Pons (tissue), 1 donor: ENCODE results near the gene USH2A.

Experiments
- DNase-seq: peaks from one replicate; pipeline ENCODE4 v3.0.0-alpha.2; 2016; ENCODE audit warnings: low spot score

Gene USH2A

DNA sequence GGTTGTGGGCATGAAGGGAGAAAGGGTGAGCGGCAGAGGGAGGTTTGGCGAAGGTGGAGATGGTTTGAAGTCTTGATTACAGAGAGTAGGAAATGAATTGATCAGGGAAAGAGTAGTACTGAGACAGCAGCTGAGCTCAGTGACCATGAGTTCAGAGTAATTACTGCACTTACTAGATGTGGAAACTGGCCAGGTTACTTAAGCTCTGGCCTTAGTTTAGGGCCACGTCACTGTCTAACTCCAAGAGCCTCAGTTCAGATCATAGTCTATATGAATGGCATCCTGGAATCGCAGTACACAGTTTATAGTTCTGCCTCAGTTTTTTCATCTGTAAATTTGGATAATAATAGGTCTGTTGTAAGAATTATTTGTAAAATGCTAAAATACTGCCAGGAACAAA lies 778.1 kb downstream of the USH2A start:
- DNase-seq = no peak

DNA sequence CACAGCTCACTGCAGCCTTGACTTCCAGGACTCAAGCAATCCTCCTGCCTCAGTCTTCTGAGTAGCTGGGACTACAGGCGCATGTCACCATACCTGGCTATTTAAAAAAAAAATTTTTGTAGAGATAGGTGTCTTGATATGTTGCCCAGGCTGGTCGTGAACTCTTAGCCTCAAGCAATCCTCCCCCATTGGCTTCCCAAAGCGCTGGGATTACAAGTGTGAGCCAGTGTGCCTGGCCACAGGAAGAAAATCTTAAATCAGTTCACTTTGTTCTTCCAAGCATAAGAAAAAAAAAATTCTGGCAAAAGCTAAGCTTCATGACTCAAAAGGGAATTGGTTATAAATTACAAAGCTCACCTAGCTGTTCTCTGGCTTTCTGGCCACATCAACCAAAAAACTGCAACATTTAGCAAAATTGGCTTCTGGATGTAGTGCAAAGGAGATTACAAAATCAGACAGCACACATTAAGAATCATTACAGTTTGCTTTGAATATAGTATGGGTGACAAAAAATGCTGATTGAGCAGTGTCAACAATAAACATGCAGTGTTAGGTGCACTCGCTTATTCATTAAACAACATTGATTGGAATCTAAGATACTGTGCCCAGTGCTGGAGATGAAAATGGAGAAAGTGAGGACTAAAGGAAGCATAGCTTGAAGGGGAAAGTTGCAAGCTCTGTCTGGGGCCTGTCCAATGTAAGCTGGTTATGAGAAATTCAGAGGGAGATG lies 779.5 kb downstream of the USH2A start:
- no peak for DNase-seq

DNA sequence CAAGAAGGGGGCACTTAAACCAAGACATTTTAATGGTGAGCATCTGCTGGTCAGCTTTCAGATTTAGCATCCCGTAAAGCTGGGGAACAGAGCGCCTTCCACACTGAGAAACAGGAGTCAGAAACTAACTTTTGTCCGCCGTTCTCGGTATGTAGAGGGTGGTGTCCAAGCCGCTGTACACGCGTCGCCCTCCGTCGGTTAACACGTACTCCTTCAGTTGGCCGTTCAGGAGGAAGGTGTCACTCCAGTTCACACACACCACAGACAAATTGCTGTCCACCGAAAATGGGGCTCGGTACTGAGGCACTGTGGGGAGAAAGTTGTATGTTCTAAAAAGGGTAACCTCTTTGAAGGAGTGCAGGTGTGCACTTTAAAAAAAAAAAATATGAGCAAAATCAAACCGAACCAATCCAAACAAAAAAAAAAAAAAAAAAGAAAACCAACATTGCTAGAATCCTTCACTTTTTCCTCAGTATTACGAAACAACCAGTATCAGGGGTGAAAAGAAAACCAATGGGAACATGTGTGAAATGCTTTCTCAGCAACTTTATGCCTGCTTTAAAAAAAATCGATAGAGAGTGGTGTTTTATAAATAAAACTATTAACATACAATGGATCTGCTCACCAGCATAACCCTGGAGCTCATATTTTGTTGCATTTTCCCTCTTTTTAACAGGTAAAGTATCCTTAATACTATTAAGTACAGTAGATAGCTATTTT lies 782.7 kb downstream of the USH2A start:
- no peak for DNase-seq

DNA sequence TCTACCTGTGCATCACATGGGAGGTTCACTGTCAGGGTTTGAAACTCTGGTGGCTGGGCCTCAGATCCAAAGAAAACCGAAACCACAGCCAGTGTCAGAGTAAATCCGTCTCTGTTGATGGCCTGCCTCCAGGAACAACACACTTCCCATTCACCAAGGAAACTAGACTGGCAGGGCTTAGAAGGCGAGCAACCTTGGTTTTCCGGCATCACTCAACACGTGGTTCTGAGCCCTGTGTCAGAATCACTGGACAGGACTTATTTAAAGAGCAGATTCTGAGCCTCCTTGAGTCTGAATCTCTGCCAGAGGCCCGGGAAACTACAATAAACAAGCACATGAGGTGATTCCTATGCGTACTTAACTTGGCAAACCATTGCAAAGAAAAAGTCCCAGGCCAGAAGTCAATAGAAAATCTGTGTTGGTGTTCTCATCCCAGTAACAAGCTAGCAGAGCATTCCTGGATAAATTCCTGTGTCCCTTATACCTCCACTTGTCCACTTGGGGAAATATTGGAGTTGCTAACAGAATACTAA lies 786.1 kb downstream of the USH2A start:
- DNase-seq = peak; percentile 41

DNA sequence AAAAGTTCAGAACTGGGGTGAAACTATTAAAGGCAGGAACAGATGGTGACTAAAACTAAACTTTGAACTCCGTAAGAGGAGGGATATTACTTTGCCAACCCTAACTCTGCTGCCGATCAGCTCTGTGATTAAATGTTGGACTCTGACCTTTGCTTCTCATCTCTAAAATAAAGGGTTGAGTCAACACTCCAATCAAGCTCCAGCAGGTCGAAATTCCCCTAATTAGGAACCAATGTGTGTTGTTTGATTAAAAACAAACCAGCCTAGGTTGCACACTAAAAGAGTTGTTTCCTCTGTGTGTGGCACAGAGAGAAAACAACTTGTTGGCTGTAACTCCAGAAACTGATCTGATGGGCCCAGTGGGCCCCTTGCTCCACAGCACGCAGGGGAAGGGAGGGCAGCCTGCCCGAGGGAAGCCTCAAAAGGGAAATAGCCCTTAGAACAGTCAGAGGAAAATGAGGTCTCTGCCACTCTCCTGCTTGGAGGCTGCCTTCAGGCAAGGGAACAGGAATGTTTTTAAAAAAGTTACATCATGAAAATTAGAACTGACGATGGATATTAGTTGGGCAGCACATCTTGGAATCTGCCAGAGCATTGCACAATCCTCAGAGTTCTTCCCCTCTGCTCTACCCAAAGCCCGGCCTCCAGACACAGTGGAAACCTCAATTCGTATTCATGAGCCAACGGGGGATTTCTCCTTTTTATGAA lies 786.8 kb downstream of the USH2A start:
- DNase-seq = no peak

DNA sequence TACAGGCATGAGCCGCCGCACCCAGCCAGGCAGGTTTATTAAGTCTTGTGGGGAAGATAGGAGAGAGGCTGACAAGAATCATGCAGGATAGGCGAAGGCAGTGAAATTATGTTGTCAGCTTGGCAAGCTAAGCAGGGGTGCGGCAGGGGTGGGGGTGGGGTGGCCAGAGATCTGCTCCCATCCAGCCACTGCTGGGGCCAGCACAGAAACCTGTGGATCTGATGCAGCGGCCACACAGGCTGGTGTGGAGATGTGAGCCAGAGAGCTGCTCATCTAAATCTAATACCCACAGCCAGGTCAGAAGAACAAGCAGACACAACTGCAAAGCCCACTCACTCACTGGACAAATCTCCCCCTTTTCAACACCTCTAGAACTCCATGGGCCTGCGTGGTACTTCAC lies 787.4 kb downstream of the USH2A start:
- no peak for DNase-seq

DNA sequence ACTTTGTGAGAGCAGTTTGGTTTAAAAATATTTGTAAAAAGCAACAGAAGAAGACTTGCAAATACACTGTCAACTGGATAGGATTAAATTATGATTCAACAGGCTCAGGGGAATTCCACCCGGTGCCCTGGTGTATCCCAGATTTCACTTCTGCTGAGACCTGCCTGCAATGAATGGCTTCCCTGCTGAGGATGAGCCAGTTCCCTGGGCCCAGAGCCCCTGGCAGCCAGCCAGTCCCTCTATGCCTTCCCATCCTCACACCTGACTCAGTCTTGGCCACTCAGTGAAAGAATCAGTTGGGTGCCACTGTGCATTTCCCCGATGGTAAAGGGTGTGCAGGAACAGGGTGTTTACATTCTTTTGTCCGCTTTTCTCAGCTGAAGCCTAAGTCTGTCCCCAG lies 791.8 kb downstream of the USH2A start:
- no peak for DNase-seq

DNA sequence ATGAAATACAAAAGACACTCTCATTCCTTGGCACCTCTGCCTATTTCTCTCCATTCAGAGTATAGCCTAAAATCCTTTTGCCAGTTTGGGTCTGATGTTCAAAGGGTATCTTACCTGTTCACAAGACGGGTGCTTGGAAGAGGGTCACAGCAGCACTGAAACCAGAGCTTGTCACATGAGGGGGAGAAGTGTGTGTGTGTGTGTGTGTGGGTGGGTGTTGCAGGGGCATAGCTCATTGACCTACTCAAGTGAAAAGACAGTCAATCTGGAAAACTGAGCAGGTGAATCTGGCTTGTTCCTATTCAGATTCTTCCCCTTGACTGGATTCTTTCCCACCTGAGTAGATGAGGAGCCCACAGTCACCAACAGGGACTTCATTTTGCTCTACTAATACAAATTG lies 792.2 kb downstream of the USH2A start:
- DNase-seq = no peak

DNA sequence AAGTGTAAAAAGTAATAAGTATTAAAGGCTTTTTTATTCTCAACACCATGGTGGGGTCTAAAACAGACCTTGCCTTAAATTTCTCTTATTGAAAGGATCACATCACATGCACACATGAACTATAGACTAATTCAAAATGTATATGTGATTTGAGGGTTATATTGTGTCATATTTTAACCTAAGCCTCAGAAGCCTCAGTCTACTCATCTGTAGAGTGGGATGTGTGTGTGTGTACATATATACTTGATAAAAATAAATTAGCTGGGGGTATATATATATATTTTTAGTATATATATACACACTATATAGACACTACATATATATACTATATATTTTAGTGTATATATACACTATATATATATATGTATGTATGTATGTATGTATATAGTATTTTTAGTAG lies 797.3 kb downstream of the USH2A start:
- DNase-seq = no peak

DNA sequence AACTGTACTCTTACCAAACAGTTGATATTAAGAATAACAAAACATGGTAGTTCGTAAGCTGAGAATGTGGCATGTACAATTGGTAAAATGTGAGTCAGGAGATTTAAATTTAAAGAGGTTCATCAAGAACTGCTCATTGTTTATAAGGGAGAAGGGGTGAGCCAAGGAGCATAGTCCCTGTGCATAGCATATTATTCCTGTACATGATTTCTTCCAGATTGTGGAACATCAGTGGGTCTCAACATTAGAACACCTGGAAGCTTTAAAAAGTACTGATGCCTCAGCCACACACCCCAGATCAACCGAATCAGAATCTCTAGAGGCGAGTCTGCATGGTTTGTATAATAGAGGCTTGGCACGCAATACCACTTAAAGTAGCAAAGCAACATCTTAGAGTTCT lies 800.1 kb downstream of the USH2A start:
- DNase-seq = no peak

DNA sequence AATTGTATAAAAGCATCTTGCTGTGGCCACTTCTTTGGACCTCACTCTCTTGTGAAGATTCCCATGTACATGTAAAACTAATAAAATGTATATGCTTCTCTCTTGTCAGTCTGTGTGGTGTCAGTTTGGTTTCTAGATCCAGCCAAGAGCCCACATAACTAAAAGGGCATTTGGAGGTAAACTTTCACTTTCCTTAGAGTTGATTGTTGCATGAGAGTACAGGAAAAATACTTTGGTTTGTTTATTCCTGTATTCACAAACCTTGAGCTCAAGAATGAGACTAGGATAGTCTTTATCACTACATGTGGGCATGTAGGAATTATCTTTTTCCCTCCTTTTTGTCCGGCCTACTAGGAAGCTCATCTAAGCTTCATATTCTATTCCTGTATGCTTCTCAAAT lies 805.3 kb downstream of the USH2A start:
- no peak for DNase-seq

DNA sequence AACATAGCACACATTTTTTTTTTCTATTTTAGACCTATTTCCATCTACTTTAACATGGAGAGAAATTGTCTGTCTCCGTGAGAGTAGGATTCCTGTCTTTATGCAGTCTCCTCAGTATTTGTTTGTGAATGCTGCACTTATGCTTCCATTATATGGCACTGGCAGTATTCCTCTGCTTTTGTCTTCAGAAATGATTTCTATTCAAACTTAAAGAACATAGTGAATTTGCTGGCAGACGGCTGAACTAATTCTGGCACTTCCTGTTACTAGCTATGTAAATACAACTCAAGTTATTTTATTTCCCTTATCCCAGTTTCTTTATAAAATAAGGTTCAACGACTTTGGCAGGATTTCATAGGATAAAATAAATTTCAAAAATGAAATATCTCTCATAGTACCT lies 810.9 kb downstream of the USH2A start:
- no peak for DNase-seq

DNA sequence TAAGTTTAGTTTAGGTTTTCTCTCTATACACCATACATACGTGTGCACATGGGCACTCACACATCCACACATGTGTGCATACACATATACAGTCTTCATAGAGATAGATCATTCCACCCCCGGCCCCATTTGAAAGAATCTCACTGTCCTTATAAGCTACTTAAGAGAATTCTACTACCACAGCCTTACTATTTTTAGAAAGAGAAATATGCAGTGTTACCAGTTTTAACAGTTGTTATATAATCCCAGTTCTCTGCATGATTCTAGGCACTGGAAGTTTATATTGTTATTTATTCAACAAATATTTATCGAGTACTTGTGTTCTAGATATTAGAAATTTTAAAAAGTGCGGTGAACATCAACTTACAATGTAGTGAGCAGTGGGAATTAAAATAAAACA lies 814.6 kb downstream of the USH2A start:
- DNase-seq = no peak

DNA sequence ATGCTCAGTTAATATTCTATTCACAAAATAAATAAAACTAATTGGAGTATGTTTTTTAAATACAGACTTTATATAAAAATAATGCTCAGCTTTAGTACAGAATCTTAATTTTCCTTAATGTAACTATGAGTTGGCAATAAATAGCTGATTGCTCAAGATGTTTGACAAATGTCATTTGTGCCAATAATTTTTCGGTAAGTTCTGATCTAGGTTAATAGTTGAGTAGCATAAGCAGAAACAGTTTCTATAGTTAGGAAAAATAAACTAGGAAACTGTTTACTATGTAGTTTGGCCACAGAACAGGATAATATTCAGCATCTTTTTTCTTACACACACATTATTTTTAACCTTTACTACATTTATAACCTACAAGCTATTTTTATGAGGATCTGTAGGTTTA lies 815.8 kb downstream of the USH2A start:
- DNase-seq = no peak

DNA sequence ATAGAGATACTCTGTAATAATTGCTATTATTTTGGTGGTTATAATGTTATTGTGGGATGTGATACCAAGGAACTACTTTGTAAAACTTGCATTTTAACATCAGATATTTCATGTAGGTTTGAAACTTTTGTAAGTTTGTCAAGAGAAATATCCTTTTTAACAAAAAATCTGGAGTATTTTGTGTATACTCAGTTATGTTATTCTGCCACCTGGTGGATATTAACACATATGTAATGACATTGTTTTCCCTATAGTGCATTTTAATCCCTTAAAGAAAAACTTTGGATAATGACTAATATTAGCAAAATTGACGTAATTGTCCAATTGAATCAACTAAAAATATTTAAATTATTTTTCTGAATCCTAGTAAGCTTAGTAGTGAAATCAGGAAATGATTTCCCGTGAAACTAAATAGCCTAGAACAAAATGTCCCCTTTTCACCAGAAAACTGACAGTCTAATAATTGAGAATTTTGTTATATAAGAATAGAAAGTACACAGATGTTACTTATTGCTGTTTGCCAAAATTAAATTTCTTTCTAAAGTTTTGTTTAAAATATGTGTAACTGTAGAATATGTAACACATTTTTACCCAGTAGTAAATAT lies 816.6 kb downstream of the USH2A start:
- DNase-seq = no peak

DNA sequence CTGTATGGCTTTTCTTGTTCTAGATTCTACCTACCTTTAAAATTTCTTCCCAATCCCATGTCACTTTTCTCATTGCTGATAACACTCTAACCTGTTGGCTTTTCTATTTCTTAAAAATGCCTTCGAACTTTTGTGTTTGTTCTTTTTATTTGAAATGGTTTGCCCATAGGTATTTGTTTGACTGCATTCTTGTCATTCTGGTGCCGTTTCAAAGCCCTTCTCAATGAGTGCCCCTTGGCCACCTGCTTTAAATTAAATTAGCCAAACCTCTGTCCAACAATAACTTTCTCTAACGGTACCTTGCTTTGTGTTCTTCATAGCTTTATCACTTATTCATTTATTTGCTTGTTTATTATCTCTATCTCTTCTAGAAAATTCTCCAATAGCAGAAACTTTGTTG lies 817.2 kb downstream of the USH2A start:
- no peak for DNase-seq

DNA sequence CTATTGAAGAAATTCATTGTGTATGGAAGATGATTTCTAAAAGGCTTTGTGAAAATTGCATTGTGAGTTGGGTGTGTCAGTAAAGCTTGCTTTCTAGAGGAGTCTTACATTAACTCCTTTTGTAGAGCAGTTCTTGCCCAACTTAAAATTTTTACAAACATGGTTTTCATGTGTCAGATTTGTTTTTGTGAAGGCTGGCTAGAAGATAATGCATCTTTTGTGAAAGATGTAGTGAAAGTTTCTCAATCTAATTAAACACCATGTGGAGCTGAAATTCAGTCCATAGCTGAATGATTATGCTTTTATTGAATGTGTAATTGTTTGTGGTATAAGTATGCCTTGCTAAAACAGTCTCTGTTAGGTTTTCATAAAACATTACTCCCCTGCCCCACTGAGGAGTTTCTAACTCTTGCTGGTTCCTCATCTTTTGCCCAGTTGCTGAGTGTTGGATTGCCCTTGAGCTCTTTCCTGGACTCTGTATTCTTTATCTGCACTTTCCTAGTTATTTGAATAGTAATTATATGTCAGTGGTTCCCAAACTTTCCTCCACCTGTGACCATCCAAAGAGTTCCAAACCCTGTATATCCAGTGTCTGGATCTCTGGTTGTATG lies 818.1 kb downstream of the USH2A start:
- DNase-seq = no peak

DNA sequence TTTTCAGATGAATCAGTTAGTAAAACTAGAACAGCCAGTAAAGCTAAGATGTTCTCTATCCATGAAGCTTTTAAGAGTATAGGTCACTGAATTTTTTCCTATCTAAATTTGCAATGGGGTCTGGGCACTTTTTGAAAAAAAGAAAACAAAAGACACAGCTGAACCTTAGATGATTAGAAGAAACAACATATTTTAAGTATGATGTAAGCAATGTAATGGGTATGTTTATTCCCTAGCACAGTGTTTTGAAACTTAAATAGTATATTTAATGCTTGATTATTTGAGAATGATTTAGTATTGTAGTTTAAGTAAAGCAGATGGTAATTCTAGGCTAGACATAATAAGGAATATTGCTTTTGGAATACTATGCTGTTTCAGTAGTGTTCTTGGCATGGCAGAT lies 819.9 kb downstream of the USH2A start:
- no peak for DNase-seq

DNA sequence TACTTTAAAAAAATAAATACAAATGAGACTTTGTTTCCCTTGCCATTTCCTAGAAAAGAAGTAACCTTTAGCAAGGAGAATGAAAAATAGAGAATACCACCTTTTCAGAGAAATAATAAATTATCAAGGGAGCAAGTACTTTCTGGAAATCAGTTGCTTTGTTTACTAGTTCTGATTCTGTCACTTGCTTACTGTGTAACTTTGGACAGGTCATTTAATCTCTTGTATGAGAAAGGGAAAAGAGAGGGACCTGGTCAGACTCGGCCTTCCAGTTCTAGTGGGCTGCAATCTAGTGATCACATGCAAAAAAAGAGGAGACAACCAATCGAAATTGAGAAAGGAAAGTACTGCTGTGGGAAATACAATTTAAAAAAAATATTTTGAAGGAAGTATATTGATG lies 822.0 kb downstream of the USH2A start:
- no peak for DNase-seq

DNA sequence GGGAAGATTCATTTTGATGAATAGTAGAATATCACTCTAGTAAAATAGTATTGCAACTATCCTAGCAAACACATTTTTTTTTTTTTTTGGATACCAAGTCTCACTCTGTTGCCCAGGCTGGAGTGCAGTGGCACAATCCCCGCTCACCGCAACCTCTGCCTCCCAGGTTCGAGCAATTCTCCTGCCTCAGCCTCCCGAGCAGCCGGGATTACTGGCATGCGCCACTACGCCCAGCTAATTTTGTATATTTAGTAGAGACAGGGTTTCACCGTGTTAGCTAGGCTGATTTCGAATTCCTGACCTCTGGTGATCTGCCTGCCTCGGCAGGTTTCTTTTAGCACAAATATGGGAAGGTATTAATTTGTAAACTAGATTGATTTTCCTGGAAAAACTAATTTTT lies 822.4 kb downstream of the USH2A start:
- no peak for DNase-seq

DNA sequence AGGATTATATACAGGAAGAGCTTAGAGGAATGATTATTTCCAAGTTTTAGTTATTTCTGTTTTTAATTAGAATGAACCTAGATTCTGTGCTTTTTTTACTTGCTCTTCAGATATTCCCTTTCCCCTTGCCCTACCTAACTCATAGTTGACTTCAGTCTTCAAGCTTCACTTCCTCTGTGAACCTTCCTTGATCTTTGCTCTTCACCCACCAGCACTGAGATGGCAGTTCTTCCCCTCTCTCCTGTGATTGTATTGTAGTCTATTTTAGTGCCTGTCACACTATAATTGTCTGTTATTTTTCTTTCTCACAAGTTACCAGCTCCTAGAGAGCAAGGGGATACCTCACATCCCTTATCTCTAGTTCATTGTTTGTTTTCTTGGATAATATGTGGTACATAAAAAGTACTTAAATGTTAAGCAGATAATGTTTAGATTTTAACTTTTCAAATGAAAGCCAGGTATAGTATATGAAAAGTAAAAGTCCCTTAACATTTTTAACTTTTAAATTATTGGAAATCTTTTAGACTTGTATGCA lies 822.9 kb downstream of the USH2A start:
- DNase-seq = no peak
